Measurements from ENCODE around the gene LEKR1. TPM values are rescaled to one million over a fixed set of nuclear protein-coding genes. Genes with fewer than 3 reads are reported as not detected.

Gene LEKR1
- total and polyA plus RNA-seq, 2 of the 13 experiments (the other 11 are each of a cell fraction or from before 2014, with no cell fraction given), result 0.49 to 1.5 TPM

DNA sequence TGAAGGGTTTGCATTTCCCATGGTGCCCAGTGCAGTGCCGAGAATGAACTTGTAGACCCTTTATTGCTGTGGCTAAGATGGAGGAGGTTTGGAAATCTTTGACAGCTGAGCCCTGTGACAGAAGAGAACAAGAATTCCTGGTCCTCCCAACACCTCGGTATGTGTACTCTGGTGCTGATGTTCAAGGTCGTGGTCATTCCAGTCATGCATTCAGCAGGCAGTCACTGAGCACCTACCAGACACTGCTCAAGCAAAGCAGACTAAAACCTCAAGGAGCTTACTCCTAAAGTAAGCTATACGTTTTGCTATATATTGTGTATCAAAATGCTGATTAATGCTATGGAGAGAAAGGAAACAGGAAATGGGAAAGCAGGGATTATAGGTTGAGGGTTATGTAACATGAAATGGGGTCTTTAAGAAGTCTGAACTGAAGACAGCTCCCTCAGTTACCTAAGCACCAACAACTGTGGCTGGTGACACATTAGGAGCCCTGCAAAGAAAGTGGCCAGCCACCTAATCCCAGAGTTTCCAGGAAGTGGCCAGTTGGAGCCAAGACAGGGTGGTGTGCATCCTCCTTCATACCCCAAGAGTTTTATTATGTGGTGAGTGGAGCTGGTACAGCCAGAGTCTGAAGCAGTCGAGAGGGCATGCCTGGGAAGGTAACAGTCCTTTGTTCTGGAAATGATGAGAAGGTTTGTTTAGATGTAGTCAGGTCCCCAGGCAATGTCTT is 268.8 kb downstream of the LEKR1 start (continued):
- no peak for TF ChIP-seq ZNF660 (CRISPR knock-in tag; IDR thresholded peaks at IDR 0.05; ENCODE audit: borderline replicate concordance, low read depth)
- TF ChIP-seq, protein P1, sequence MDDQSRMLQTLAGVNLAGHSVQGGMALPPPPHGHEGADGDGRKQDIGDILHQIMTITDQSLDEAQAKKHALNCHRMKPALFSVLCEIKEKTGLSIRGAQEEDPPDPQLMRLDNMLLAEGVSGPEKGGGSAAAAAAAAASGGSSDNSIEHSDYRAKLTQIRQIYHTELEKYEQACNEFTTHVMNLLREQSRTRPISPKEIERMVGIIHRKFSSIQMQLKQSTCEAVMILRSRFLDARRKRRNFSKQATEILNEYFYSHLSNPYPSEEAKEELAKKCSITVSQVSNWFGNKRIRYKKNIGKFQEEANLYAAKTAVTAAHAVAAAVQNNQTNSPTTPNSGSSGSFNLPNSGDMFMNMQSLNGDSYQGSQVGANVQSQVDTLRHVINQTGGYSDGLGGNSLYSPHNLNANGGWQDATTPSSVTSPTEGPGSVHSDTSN (CRISPR knock-in tag; IDR thresholded peaks at IDR 0.05; ENCODE audit: borderline replicate concordance), result no peak
- TF ChIP-seq TGIF2 (CRISPR knock-in tag; IDR thresholded peaks at IDR 0.05), result 0 out of 2 replicates have a peak, but pooled peaks have one; percentile 30
- no peak for TF ChIP-seq PAX8 (CRISPR knock-in tag; IDR thresholded peaks at IDR 0.05; ENCODE audit: borderline replicate concordance)
- TF ChIP-seq, protein P2, sequence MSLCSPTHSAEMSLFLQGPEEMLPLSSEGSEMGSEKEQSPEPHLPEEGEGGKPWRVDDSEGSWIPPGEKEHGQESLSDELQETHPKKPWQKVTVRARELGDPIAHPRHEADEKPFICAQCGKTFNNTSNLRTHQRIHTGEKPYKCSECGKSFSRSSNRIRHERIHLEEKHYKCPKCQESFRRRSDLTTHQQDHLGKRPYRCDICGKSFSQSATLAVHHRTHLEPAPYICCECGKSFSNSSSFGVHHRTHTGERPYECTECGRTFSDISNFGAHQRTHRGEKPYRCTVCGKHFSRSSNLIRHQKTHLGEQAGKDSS (CRISPR knock-in tag; IDR thresholded peaks at IDR 0.05; ENCODE audit: borderline replicate concordance, low read depth), result peak; percentile 8; the same call in 1 of the 2 replicates
- TF ChIP-seq, protein P3, sequence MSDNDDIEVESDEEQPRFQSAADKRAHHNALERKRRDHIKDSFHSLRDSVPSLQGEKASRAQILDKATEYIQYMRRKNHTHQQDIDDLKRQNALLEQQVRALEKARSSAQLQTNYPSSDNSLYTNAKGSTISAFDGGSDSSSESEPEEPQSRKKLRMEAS (IDR thresholded peaks at IDR 0.05), result no peak; the same call in 1 of the 2 replicates
- TF ChIP-seq ZNF550 (CRISPR knock-in tag; IDR thresholded peaks at IDR 0.05; ENCODE audit: borderline replicate concordance), result no peak
- TF ChIP-seq, protein P4, sequence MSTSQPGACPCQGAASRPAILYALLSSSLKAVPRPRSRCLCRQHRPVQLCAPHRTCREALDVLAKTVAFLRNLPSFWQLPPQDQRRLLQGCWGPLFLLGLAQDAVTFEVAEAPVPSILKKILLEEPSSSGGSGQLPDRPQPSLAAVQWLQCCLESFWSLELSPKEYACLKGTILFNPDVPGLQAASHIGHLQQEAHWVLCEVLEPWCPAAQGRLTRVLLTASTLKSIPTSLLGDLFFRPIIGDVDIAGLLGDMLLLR (CRISPR knock-in tag; IDR thresholded peaks at IDR 0.05), result no peak
- no peak for TF ChIP-seq ZSCAN22 (CRISPR knock-in tag; IDR thresholded peaks at IDR 0.05)
- no peak for TF ChIP-seq HCFC1 (IDR thresholded peaks at IDR 0.05; ENCODE audit: low read depth, low read length)
- TF ChIP-seq, protein P5, sequence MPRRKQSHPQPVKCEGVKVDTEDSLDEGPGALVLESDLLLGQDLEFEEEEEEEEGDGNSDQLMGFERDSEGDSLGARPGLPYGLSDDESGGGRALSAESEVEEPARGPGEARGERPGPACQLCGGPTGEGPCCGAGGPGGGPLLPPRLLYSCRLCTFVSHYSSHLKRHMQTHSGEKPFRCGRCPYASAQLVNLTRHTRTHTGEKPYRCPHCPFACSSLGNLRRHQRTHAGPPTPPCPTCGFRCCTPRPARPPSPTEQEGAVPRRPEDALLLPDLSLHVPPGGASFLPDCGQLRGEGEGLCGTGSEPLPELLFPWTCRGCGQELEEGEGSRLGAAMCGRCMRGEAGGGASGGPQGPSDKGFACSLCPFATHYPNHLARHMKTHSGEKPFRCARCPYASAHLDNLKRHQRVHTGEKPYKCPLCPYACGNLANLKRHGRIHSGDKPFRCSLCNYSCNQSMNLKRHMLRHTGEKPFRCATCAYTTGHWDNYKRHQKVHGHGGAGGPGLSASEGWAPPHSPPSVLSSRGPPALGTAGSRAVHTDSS (CRISPR knock-in tag; conservative IDR thresholded peaks at IDR 0.05), result no peak
- TF ChIP-seq, protein P6, sequence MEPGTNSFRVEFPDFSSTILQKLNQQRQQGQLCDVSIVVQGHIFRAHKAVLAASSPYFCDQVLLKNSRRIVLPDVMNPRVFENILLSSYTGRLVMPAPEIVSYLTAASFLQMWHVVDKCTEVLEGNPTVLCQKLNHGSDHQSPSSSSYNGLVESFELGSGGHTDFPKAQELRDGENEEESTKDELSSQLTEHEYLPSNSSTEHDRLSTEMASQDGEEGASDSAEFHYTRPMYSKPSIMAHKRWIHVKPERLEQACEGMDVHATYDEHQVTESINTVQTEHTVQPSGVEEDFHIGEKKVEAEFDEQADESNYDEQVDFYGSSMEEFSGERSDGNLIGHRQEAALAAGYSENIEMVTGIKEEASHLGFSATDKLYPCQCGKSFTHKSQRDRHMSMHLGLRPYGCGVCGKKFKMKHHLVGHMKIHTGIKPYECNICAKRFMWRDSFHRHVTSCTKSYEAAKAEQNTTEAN (CRISPR knock-in tag; conservative IDR thresholded peaks at IDR 0.05), result 0 out of 2 replicates have a peak, but pooled peaks have one; percentile 45
- no peak for TF ChIP-seq NR2F6 (IDR thresholded peaks at IDR 0.05)
- peak; percentile 40; the same call in 1 of the 2 replicates for TF ChIP-seq NR2F6 (CRISPR knock-in tag; IDR thresholded peaks at IDR 0.05)
- TF ChIP-seq MTF2 (CRISPR knock-in tag; IDR thresholded peaks at IDR 0.05; ENCODE audit: borderline replicate concordance), result no peak
- TF ChIP-seq ZKSCAN8 (CRISPR knock-in tag; IDR thresholded peaks at IDR 0.05; ENCODE audit: borderline replicate concordance), result peak; percentile 93
- peak; percentile 51; the same call in 1 of the 2 replicates for TF ChIP-seq RFXAP (CRISPR knock-in tag; IDR thresholded peaks at IDR 0.05; ENCODE audit: borderline replicate concordance)
- TF ChIP-seq, protein P7, sequence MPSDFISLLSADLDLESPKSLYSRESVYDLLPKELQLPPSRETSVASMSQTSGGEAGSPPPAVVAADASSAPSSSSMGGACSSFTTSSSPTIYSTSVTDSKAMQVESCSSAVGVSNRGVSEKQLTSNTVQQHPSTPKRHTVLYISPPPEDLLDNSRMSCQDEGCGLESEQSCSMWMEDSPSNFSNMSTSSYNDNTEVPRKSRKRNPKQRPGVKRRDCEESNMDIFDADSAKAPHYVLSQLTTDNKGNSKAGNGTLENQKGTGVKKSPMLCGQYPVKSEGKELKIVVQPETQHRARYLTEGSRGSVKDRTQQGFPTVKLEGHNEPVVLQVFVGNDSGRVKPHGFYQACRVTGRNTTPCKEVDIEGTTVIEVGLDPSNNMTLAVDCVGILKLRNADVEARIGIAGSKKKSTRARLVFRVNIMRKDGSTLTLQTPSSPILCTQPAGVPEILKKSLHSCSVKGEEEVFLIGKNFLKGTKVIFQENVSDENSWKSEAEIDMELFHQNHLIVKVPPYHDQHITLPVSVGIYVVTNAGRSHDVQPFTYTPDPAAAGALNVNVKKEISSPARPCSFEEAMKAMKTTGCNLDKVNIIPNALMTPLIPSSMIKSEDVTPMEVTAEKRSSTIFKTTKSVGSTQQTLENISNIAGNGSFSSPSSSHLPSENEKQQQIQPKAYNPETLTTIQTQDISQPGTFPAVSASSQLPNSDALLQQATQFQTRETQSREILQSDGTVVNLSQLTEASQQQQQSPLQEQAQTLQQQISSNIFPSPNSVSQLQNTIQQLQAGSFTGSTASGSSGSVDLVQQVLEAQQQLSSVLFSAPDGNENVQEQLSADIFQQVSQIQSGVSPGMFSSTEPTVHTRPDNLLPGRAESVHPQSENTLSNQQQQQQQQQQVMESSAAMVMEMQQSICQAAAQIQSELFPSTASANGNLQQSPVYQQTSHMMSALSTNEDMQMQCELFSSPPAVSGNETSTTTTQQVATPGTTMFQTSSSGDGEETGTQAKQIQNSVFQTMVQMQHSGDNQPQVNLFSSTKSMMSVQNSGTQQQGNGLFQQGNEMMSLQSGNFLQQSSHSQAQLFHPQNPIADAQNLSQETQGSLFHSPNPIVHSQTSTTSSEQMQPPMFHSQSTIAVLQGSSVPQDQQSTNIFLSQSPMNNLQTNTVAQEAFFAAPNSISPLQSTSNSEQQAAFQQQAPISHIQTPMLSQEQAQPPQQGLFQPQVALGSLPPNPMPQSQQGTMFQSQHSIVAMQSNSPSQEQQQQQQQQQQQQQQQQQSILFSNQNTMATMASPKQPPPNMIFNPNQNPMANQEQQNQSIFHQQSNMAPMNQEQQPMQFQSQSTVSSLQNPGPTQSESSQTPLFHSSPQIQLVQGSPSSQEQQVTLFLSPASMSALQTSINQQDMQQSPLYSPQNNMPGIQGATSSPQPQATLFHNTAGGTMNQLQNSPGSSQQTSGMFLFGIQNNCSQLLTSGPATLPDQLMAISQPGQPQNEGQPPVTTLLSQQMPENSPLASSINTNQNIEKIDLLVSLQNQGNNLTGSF (CRISPR knock-in tag; IDR thresholded peaks at IDR 0.05), result no peak
